H9 (cell line): ENCODE data around the gene HEYL. TPM values are rescaled to one million over a fixed set of nuclear protein-coding genes. Genes with fewer than 3 reads are reported as not detected.

Experiments
- DNase-seq: peaks from one replicate; pipeline ENCODE4 v3.0.0-alpha.2; 2017
- H2AFZ ChIP-seq: one replicate; pipeline ENCODE4 v1.6.1; 2013; ENCODE audit warnings: mild to moderate bottlenecking, low read length, control low read depth, moderate library complexity
- H2AK5ac ChIP-seq: 2 replicates; pipeline ENCODE4 v1.6.1; 2013; ENCODE audit warnings: low read length, control low read depth, mixed read lengths; ENCODE audit not compliant: insufficient read length
- H2BK120ac ChIP-seq: one replicate; pipeline ENCODE4 v1.6.1; 2013; ENCODE audit warnings: low read depth, mild to moderate bottlenecking, low read length, control low read depth, inconsistent platforms; ENCODE audit not compliant: poor library complexity, severe bottlenecking
- H2BK12ac ChIP-seq: 2 replicates; pipeline ENCODE4 v1.6.1; 2013; ENCODE audit warnings: low read length, control low read depth, mixed read lengths, low read depth; ENCODE audit not compliant: insufficient read length
- H2BK15ac ChIP-seq: 2 replicates; pipeline ENCODE4 v1.6.1; 2013; ENCODE audit warnings: low read depth, low read length, control low read depth
- H2BK20ac ChIP-seq: one replicate; pipeline ENCODE4 v1.6.1; 2013; ENCODE audit warnings: low read depth, mild to moderate bottlenecking, low read length, control low read depth, inconsistent platforms; ENCODE audit not compliant: poor library complexity, severe bottlenecking
- H2BK5ac ChIP-seq: 2 replicates; pipeline ENCODE4 v1.6.1; 2013; ENCODE audit warnings: low read length, control low read depth, mixed read lengths; ENCODE audit not compliant: insufficient read length
- H3K14ac ChIP-seq: 2 replicates; pipeline ENCODE4 v1.6.1; 2013; ENCODE audit warnings: low read length, control low read depth; ENCODE audit not compliant: insufficient read depth
- H3K18ac ChIP-seq: 2 replicates; pipeline ENCODE4 v1.6.1; 2013; ENCODE audit warnings: low read depth, mild to moderate bottlenecking, mixed read lengths, low read length, control low read depth; ENCODE audit not compliant: insufficient read length
- H3K23ac ChIP-seq: 2 replicates; pipeline ENCODE4 v1.6.1; 2013; ENCODE audit warnings: low read length, control low read depth, mixed read lengths, low read depth; ENCODE audit not compliant: insufficient read length
- H3K23me2 ChIP-seq: 2 replicates; pipeline ENCODE4 v1.6.1; 2013; ENCODE audit warnings: low read depth, mild to moderate bottlenecking, mixed read lengths, low read length, control low read depth; ENCODE audit not compliant: insufficient read length, poor library complexity, severe bottlenecking
- H3K27ac ChIP-seq: 2 replicates; pipeline ENCODE4 v1.5.1; 2013; ENCODE audit warnings: low read length, control low read depth, mixed read lengths, low read depth; ENCODE audit not compliant: insufficient read length
- H3K27me3 ChIP-seq: 2 replicates; pipeline ENCODE4 v1.6.1; 2013; ENCODE audit warnings: low read length, control low read depth, inconsistent platforms; ENCODE audit not compliant: insufficient read depth
- H3K4ac ChIP-seq: 2 replicates; pipeline ENCODE4 v1.6.1; 2013; ENCODE audit warnings: low read depth, mild to moderate bottlenecking, control low read depth, inconsistent platforms, low read length, moderate library complexity
- H3K4me1 ChIP-seq: 2 replicates; pipeline ENCODE4 v1.6.1; 2013; ENCODE audit warnings: low read length, control low read depth, inconsistent platforms; ENCODE audit not compliant: insufficient read depth
- H3K4me2 ChIP-seq: 2 replicates; pipeline ENCODE4 v1.6.1; 2013; ENCODE audit warnings: low read length, control low read depth, mixed read lengths; ENCODE audit not compliant: insufficient read length, insufficient read depth
- H3K56ac ChIP-seq: 2 replicates; pipeline ENCODE4 v1.6.1; 2013; ENCODE audit warnings: low read depth, mild to moderate bottlenecking, mixed read lengths, low read length, control low read depth; ENCODE audit not compliant: insufficient read length
- H3K79me1 ChIP-seq: 2 replicates; pipeline ENCODE4 v1.6.1; 2013; ENCODE audit warnings: low read depth, mild to moderate bottlenecking, moderate library complexity, low read length, control low read depth, inconsistent platforms; ENCODE audit not compliant: insufficient read depth, poor library complexity, severe bottlenecking
- H3K79me2 ChIP-seq: 2 replicates; pipeline ENCODE4 v1.6.1; 2013; ENCODE audit warnings: low read length, control low read depth, inconsistent platforms; ENCODE audit not compliant: insufficient read depth
- H3K9ac ChIP-seq: 2 replicates; pipeline ENCODE4 v1.6.1; 2013; ENCODE audit warnings: low read length, control low read depth, mixed read lengths; ENCODE audit not compliant: insufficient read length; ENCODE audit errors: extremely low read depth
- H3K9me3 ChIP-seq: one replicate; pipeline ENCODE4 v1.6.1; 2013; ENCODE audit warnings: low read depth, low read length, inconsistent platforms; ENCODE audit not compliant: control insufficient read depth
- H3T11ph ChIP-seq: one replicate; pipeline ENCODE4 v1.6.1; 2013; ENCODE audit warnings: mild to moderate bottlenecking, low read length, control low read depth, inconsistent platforms
- H4K20me1 ChIP-seq: one replicate; pipeline ENCODE4 v1.6.1; 2013; ENCODE audit not compliant: control insufficient read depth, insufficient read length, insufficient read depth
- H4K5ac ChIP-seq: 2 replicates; pipeline ENCODE4 v1.6.1; 2013; ENCODE audit warnings: low read depth, mild to moderate bottlenecking, mixed read lengths, low read length, control low read depth; ENCODE audit not compliant: insufficient read length
- H4K8ac ChIP-seq: replicated peaks from 2 replicates; pipeline ENCODE4 v1.6.1; 2013; ENCODE audit warnings: low read length, control low read depth, mixed read lengths, low read depth; ENCODE audit not compliant: insufficient read length
- H4K91ac ChIP-seq: 2 replicates; pipeline ENCODE4 v1.6.1; 2013; ENCODE audit warnings: low read depth, mild to moderate bottlenecking, moderate library complexity, mixed read lengths, low read length, control low read depth; ENCODE audit not compliant: insufficient read length
- H3K27ac Mint-ChIP-seq, 3 experiments: 2 replicates in 2 of 3; 3 replicates in 1 of 3; pipeline ENCODE4 v1.8.0; 2020 to 2021; ENCODE audit warnings: mixed read lengths in 3 of 3, mild to moderate bottlenecking in 1 of 3, moderate library complexity in 1 of 3
- H3K27me3 Mint-ChIP-seq: 2 replicates; pipeline ENCODE4 v1.8.0; 2021; ENCODE audit warnings: low read depth, mild to moderate bottlenecking, moderate library complexity, mixed read lengths
- H3K36me3 Mint-ChIP-seq, 3 experiments: 2 replicates in 2 of 3; 3 replicates in 1 of 3; pipeline ENCODE4 v1.8.0; 2020 to 2021; ENCODE audit warnings: low read depth in 3 of 3, mixed read lengths in 3 of 3; ENCODE audit not compliant: insufficient read depth in 1 of 3
- H3K4me1 Mint-ChIP-seq, 2 experiments: 2 replicates each; pipeline ENCODE4 v1.8.0; 2020; ENCODE audit warnings: mixed read lengths in 2 of 2
- H3K4me3 Mint-ChIP-seq, 2 experiments: 2 replicates in 1 of 2; 3 replicates in 1 of 2; pipeline ENCODE4 v1.8.0; 2020 to 2021; ENCODE audit warnings: mild to moderate bottlenecking in 2 of 2, mixed read lengths in 2 of 2, moderate library complexity in 1 of 2
- H3K9me3 Mint-ChIP-seq, 2 experiments: 2 replicates in 1 of 2; 3 replicates in 1 of 2; pipeline ENCODE4 v1.8.0; 2020; ENCODE audit warnings: mild to moderate bottlenecking in 2 of 2, mixed read lengths in 2 of 2, moderate library complexity in 1 of 2
- WGBS: extraction: QIAGEN DNeasy Blood & Tissue Kit; methylation state at CpG from one replicate; pipeline ENCODE4 v1.1.7; 2013; ENCODE audit warnings: missing lambda C conversion rate, low lambda C conversion rate, mixed read lengths; ENCODE audit not compliant: insufficient read length; ENCODE audit errors: extremely low coverage; 5-methylcytosine and 5-hydroxymethylcytosine counted together
- total RNA-seq: library from RNA; stranded (reverse); gene quantifications from 2 replicates; pipeline ENCODE4 v1.2.1, GENCODE V29; 2021
- TF ChIP-seq, protein P1 (sequence below): fragments of 200-600 bp; sonication (generic); conservative IDR thresholded peaks from 3 replicates; pipeline ENCODE4 v1.8.0; 2021; ENCODE audit warnings: antibody characterized with exemption, mild to moderate bottlenecking

The HEYL gene
- total RNA-seq, 1 experiment from 2014 or later = 1.9 TPM

DNA sequence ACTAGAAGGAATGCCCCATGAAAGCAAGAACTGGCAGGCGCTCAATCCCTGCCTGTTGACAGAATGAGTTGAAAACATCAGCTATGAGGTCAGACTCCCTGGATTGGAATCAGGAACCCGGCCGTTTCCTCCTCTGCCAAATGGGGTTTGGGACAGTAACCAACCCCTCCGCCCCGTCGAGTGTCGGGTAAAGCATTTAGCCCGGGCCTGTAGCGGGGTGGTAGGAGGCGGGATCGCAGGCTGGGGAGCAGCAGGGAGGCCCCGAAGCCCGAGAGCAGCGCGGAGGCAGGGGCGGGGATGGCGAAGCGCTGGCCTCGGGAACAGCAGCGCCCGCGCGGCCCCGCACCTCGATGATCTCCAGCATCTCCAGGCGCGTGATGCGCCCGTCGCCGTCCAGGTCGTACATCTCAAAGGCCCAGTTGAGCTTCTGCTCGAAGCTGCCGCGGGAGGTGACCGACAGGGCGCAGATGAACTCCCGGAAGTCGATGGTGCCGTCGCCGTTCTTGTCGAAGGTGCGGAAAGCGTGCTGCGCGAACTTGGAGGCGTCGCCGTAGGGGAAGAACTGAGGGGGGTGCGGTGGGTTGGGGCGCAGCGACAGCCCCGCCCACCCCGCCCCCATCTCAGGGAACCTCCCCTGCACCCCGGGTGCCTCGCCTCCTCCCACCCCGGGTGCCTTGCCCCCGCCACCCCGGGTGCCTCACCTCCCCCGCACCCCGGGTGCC lies 44.3 kb upstream of the HEYL start:
- peaks cover 99% of the 10 kb centered on the region for H3K27me3 Mint-ChIP-seq
- H3K4me2 ChIP-seq = no peak overlapping the region
- H3K23me2 ChIP-seq = no peaks in the 10 kb centered on the region
- no peak overlapping the region for H4K91ac ChIP-seq
- H4K8ac ChIP-seq = no peak overlapping the region
- H3K9ac ChIP-seq = no peak overlapping the region
- H2AFZ ChIP-seq = no peak overlapping the region
- H3K4ac ChIP-seq = no peak overlapping the region
- no peak overlapping the region for H3K14ac ChIP-seq
- H3K9me3 ChIP-seq = no peaks in the 10 kb centered on the region
- TF ChIP-seq, protein P1, sequence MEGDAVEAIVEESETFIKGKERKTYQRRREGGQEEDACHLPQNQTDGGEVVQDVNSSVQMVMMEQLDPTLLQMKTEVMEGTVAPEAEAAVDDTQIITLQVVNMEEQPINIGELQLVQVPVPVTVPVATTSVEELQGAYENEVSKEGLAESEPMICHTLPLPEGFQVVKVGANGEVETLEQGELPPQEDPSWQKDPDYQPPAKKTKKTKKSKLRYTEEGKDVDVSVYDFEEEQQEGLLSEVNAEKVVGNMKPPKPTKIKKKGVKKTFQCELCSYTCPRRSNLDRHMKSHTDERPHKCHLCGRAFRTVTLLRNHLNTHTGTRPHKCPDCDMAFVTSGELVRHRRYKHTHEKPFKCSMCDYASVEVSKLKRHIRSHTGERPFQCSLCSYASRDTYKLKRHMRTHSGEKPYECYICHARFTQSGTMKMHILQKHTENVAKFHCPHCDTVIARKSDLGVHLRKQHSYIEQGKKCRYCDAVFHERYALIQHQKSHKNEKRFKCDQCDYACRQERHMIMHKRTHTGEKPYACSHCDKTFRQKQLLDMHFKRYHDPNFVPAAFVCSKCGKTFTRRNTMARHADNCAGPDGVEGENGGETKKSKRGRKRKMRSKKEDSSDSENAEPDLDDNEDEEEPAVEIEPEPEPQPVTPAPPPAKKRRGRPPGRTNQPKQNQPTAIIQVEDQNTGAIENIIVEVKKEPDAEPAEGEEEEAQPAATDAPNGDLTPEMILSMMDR = no peak
- H3K4me1 Mint-ChIP-seq = no peaks in the 10 kb centered on the region
- no peak overlapping the region for H3K23ac ChIP-seq
- H3K79me1 ChIP-seq = no peaks in the 10 kb centered on the region
- H2BK5ac ChIP-seq = no peak overlapping the region
- no peak overlapping the region for H4K5ac ChIP-seq
- H2BK12ac ChIP-seq = no peak overlapping the region
- H3K36me3 Mint-ChIP-seq = no peaks in the 10 kb centered on the region
- H4K20me1 ChIP-seq = no peaks in the 10 kb centered on the region
- H3K79me2 ChIP-seq = no peaks in the 10 kb centered on the region
- H3K27ac Mint-ChIP-seq = no peak overlapping the region
- H3K18ac ChIP-seq = no peak overlapping the region
- peak; percentile 50 for DNase-seq
- no peak overlapping the region for H3K4me3 Mint-ChIP-seq
- no peak overlapping the region for H3K27ac ChIP-seq
- no peak overlapping the region for H2BK20ac ChIP-seq
- H3K27me3 ChIP-seq = peaks cover 87% of the 10 kb centered on the region
- H2AK5ac ChIP-seq = no peak overlapping the region
- H2BK120ac ChIP-seq = no peak overlapping the region
- H2BK15ac ChIP-seq = no peak overlapping the region; the same call in 1 of the 2 replicates
- no peak overlapping the region for H3K56ac ChIP-seq
- H3K4me1 ChIP-seq = no peaks in the 10 kb centered on the region
- H3T11ph ChIP-seq = no peak overlapping the region
- no CpG with 5 or more reads among the region's 62 CpGs for WGBS
- peaks cover 0 to 2% of the 10 kb centered on the region in 2 experiments; a peak in 3 of 5 replicates for H3K9me3 Mint-ChIP-seq
